ENCODE measurements around the gene TMEM92.

TMEM92 gene

DNA sequence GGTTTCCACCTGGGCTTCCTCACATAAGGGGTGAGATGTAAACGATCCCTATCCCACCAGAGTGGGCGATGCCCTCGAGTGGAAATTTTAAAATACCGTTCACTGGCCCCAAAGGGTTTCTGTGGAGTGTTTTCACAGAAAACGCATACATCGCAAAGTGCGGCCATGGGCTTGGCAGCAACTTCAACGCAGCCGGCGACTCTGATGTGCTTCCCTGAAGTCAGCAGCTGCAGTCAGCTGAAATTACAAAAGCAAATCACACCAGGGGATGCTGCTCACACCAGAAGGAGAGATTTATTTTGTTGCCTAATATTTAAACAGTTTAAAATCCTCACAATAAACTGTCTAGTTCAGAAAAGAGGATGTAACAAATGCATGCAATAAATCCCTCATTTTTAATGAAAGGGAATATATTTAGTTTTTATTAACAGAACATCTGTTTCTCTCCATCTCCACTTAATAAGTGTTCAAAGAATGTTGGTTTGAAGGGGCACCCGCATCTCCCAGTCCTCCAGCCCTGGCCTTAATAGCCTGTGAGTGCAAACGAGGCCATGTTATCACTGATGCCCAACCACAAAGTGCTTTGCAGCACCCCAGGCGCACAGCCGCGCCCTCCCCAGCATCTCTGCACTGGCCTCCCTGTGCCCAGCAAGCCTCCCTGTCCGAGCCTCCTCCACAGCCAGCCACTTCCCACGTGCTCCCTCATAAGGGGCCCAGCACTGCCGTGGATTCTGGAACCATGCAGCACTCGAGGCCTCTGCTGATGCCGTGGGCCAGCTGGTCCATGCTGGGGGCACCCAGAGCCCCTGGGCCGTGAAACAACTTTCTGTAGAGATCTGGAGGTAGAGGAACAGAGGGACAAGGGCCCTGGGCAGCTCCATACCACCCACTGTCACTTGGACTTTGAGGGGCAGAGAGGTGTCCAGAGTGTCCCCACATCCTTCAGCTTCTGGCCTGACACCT lies 54.4 kb downstream of the TMEM92 start:
- H3K36me3 ChIP-seq (ENCODE audit: insufficient read depth, low read length): no peaks in the 10 kb centered on the region

GRCh38 chr17:50329716-50330115 lies 55.5 kb downstream of the TMEM92 start:
- no peaks in the 10 kb centered on the region for H3K9me3 ChIP-seq (ENCODE audit: control insufficient read depth, insufficient read depth, low read length)
- no peaks in the 10 kb centered on the region for H3K4me1 ChIP-seq (ENCODE audit: insufficient read depth, low read length)
- H3K9ac ChIP-seq (ENCODE audit: low read depth, low read length): no peak overlapping the region
- no peaks in the 10 kb centered on the region for H3K36me3 ChIP-seq (ENCODE audit: insufficient read depth, low read length)

More for the DNA sequence above, 54.4 kb downstream of the TMEM92 start:
- H3K9me3 ChIP-seq (ENCODE audit: control insufficient read depth, insufficient read depth, low read length): no peaks in the 10 kb centered on the region
- no peak overlapping the region for H3K9ac ChIP-seq (ENCODE audit: low read depth, low read length)
- H3K4me1 ChIP-seq (ENCODE audit: insufficient read depth, low read length): no peaks in the 10 kb centered on the region

GRCh38 chr17:50330151-50330775 lies 56.0 kb downstream of the TMEM92 start:
- Histone ChIP-seq H3K36me3 (ENCODE audit: insufficient read depth, low read length) (no peaks in the 10 kb centered on the region), H3K4me1 (ENCODE audit: insufficient read depth, low read length) (no peaks in the 10 kb centered on the region), H3K9ac (ENCODE audit: low read depth, low read length) (no peak overlapping the region), H3K9me3 (ENCODE audit: control insufficient read depth, insufficient read depth, low read length) (no peaks in the 10 kb centered on the region)
